ENCODE data around the gene ECSCR. TPM values are rescaled to one million over a fixed set of nuclear protein-coding genes. Genes with fewer than 3 reads are reported as not detected.

ECSCR gene
- total and polyA plus RNA-seq, 2 of the 8 experiments (the other 6 are each of a cell fraction or from before 2014, with no cell fraction given) = 2.7 to 7.2 TPM

DNA sequence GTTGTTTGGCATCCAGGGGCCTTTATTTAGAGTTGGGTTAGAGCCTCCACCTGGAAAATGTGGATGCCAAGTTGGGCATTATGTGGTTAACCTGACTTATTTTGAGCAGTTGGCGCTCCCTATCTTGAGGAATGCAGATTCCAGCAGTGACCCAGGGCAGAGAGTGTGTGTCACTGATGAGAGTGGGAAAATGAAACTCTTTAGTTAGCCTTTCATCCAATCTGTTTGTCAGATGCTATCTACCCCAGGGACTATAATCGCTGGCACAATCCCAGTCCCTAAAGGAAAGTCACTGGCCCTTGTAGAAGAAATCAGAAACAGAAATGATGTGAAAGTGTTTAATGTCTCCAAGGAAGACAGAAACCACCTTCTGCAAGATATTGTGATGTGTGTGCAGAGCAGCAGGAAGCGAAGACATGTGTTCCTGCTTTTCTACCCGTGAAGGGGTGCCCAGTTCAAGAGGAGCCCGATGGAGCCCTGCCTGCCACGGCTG, 30.2 kb upstream of the ECSCR start:
- H3K79me2 ChIP-seq (ENCODE audit: control insufficient read depth in 1 of 2, insufficient read depth in 2 of 2, low read length in 2 of 2) = no peaks in the 10 kb centered on the region
- no peak overlapping the region for H2BK120ac ChIP-seq (replicated peaks; ENCODE audit: low read depth, low read length)
- no peak overlapping the region for H4K91ac ChIP-seq (replicated peaks; ENCODE audit: insufficient read length, low read length)
- no peak overlapping the region for H2BK20ac ChIP-seq (ENCODE audit: low read length)
- H4K8ac ChIP-seq (ENCODE audit: extremely low read depth, insufficient read depth, low read length) = no peak overlapping the region
- H3K27ac ChIP-seq (ENCODE audit: low read depth, low read length) = no peak overlapping the region
- no peak overlapping the region for H2BK12ac ChIP-seq (ENCODE audit: low read depth, low read length)
- H3K18ac ChIP-seq (ENCODE audit: extremely low read depth, low read length) = no peak overlapping the region
- FAIRE-seq = no peak
- H3K79me1 ChIP-seq (ENCODE audit: low read depth, low read length) = no peaks in the 10 kb centered on the region
- H3K23ac ChIP-seq (ENCODE audit: insufficient read length) = no peak overlapping the region
- H3K14ac ChIP-seq (ENCODE audit: insufficient read length) = no peak overlapping the region
- CTCF ChIA-PET (ENCODE audit: partially characterized antibody) = interaction anchor here (0.8 to 12.9 kb wide), 4 partner anchors 21 to 70 kb away, joined by 3 to 122 read pairs (median 10); no protein-coding TSS in a partner anchor
- no peak overlapping the region for H3K56ac ChIP-seq (replicated peaks; ENCODE audit: insufficient read length, low read depth, low read length)
- H3K4me2 ChIP-seq (ENCODE audit: insufficient read depth in 1 of 2, low read depth in 2 of 2, low read length in 2 of 2) = no peak overlapping the region
- no peak overlapping the region for H2AK5ac ChIP-seq (ENCODE audit: low read depth, low read length)
- H3K27me3 ChIP-seq (replicated peaks in 1 of 4; ENCODE audit: control insufficient read depth in 3 of 4, extremely low read depth in 1 of 4, insufficient read depth in 3 of 4, low read length in 3 of 4) = no peaks in the 10 kb centered on the region
- no peak overlapping the region for H3K4me3 ChIP-seq (ENCODE audit: extremely low read depth in 1 of 4, insufficient read depth in 2 of 4, low read depth in 3 of 4, low read length in 4 of 4)
- H3K23me2 ChIP-seq (ENCODE audit: low read depth, low read length) = no peaks in the 10 kb centered on the region
- DNase-seq (ENCODE audit: low read depth in 1 of 2, low spot score in 2 of 2) = no peak
- no peak overlapping the region for H3K9ac ChIP-seq (replicated peaks in 1 of 4; ENCODE audit: extremely low read depth in 1 of 4, low read depth in 3 of 4, low read length in 3 of 4)
- H2BK15ac ChIP-seq (ENCODE audit: low read length) = no peak overlapping the region
- H3K4me1 ChIP-seq (replicated peaks in 1 of 4; ENCODE audit: control insufficient read depth in 3 of 4, insufficient read depth in 4 of 4, low read length in 3 of 4) = no peaks in the 10 kb centered on the region
- no peak overlapping the region for H2BK5ac ChIP-seq (ENCODE audit: low read depth, low read length)
- H3K4ac ChIP-seq (replicated peaks; ENCODE audit: insufficient read length, low read depth, low read length) = no peak overlapping the region
- H2AFZ ChIP-seq (ENCODE audit: low read length) = no peak overlapping the region
- H4K20me1 ChIP-seq (replicated peaks in 1 of 2; ENCODE audit: control insufficient read depth in 1 of 2, insufficient read depth in 2 of 2, low read length in 2 of 2) = no peaks in the 10 kb centered on the region
- POLR2A ChIA-PET (ENCODE audit: partially characterized antibody) = interaction anchor here (1.0 kb wide), 1 partner anchor 9 kb away, joined by 3 read pairs; no protein-coding TSS in a partner anchor
- H3K36me3 ChIP-seq (ENCODE audit: control insufficient read depth in 2 of 4, insufficient read depth in 4 of 4, low read length in 3 of 4) = no peaks in the 10 kb centered on the region
- no peak for TF ChIP-seq YY1 (IDR thresholded peaks at IDR 0.05; ENCODE audit: low read depth, low read length)
- no peak for TF ChIP-seq JUN (IDR thresholded peaks at IDR 0.05; ENCODE audit: low read depth, low read length)
- no peak for TF ChIP-seq TEAD4 (IDR thresholded peaks at IDR 0.05; ENCODE audit: low read depth, low read length)
- TF ChIP-seq HDAC6 (IDR thresholded peaks at IDR 0.05; ENCODE audit: low read depth, low read length) = no peak
- no peak for TF ChIP-seq CBX5 (IDR thresholded peaks at IDR 0.05; ENCODE audit: low read depth, low read length)
- TF ChIP-seq SP1 (IDR thresholded peaks at IDR 0.05; ENCODE audit: low read depth, low read length) = no peak
- no peak for TF ChIP-seq KDM4A (IDR thresholded peaks at IDR 0.05; ENCODE audit: low read depth, low read length, severe bottlenecking)
- no peak for TF ChIP-seq GABPA (IDR thresholded peaks at IDR 0.05; ENCODE audit: borderline replicate concordance, insufficient read depth, low read length)
- TF ChIP-seq POLR2AphosphoS5 (IDR thresholded peaks at IDR 0.05; ENCODE audit: low read depth, low read length) = no peak
- TF ChIP-seq CHD1 (IDR thresholded peaks at IDR 0.05; ENCODE audit: low read depth, low read length) = no peak
- no peak for TF ChIP-seq PHF8 (conservative IDR thresholded peaks at IDR 0.05; ENCODE audit: low read depth, low read length)
- no peak overlapping the region for H4K5ac ChIP-seq (ENCODE audit: insufficient read length, low read depth, low read length)
- WGBS, 2 experiments (ENCODE audit: extremely low coverage in 1 of 2, insufficient coverage in 1 of 2, insufficient read length in 1 of 2, insufficient replicate concordance in 2 of 2, low coverage in 1 of 2, low lambda C conversion rate in 2 of 2, missing lambda C conversion rate in 1 of 2) = 94% methylated on average over 6 of the region's 6 CpGs; no CpG with 5 or more reads in 1 of the 2 experiments
- no peaks in the 10 kb centered on the region for H3K9me3 ChIP-seq (ENCODE audit: insufficient read depth in 2 of 2, low read depth in 1 of 2, low read length in 1 of 2)
